HG03139 (cell line): ENCODE data around the gene HSPBP1.

Experiments used
- ATAC-seq: cut with Tn5 transposase; IDR thresholded peaks from one replicate; pipeline ENCODE4 v1.9.1; 2021; ENCODE audit not compliant: unreplicated experiment

HSPBP1 gene

GRCh38 chr19:55276720-55277430, 3.0 kb downstream of the HSPBP1 start:
- ATAC-seq = no peak

GRCh38 chr19:55275851-55276719, 3.8 kb downstream of the HSPBP1 start:
- ATAC-seq = no peak

- ATAC-seq = no peak
These were observed 5.8 kb downstream of the HSPBP1 start for GRCh38 chr19:55273978-55274707.

GRCh38 chr19:55272142-55272541, 7.8 kb downstream of the HSPBP1 start:
- no peak for ATAC-seq

GRCh38 chr19:55270172-55270942, 9.6 kb downstream of the HSPBP1 start:
- no peak for ATAC-seq

- ATAC-seq = no peak
These were observed 10.6 kb downstream of the HSPBP1 start for GRCh38 chr19:55269299-55269698.

GRCh38 chr19:55266840-55267239, 13.1 kb downstream of the HSPBP1 start:
- ATAC-seq = no peak

- no peak for ATAC-seq
These were observed 13.5 kb downstream of the HSPBP1 start for GRCh38 chr19:55266404-55266803.

- no peak for ATAC-seq
These were observed 14.1 kb downstream of the HSPBP1 start for GRCh38 chr19:55265723-55266386.

- ATAC-seq = no peak
These were observed 14.7 kb downstream of the HSPBP1 start for GRCh38 chr19:55265173-55265572.

- no peak for ATAC-seq
These were observed 15.4 kb downstream of the HSPBP1 start for GRCh38 chr19:55264531-55264930.

GRCh38 chr19:55262359-55262758, 17.6 kb downstream of the HSPBP1 start:
- no peak for ATAC-seq

GRCh38 chr19:55261671-55262126, 18.2 kb downstream of the HSPBP1 start:
- ATAC-seq = no peak

- no peak for ATAC-seq
These were observed 20.2 kb downstream of the HSPBP1 start for GRCh38 chr19:55259540-55260210.

- peak; percentile 62 for ATAC-seq
These were observed 20.9 kb downstream of the HSPBP1 start, which contains the start of gene PPP6R1 for GRCh38 chr19:55258828-55259539. PPP6R1 (minus strand) TSS chr19:55259017; CDS start chr19:55247103, 11,914 bp downstream.

GRCh38 chr19:55258476-55258827, 21.5 kb downstream of the HSPBP1 start:
- ATAC-seq = peak; percentile 3

- no peak for ATAC-seq
These were observed 22.2 kb downstream of the HSPBP1 start for GRCh38 chr19:55257461-55258420.
